ENCODE measurements around the gene ZNF480.
"Not testable (repeated sequence)": the region's sequence is repeated elsewhere in the genome, so short reads cannot be mapped to it uniquely, and the experiment has no call there.

Gene ZNF480

DNA sequence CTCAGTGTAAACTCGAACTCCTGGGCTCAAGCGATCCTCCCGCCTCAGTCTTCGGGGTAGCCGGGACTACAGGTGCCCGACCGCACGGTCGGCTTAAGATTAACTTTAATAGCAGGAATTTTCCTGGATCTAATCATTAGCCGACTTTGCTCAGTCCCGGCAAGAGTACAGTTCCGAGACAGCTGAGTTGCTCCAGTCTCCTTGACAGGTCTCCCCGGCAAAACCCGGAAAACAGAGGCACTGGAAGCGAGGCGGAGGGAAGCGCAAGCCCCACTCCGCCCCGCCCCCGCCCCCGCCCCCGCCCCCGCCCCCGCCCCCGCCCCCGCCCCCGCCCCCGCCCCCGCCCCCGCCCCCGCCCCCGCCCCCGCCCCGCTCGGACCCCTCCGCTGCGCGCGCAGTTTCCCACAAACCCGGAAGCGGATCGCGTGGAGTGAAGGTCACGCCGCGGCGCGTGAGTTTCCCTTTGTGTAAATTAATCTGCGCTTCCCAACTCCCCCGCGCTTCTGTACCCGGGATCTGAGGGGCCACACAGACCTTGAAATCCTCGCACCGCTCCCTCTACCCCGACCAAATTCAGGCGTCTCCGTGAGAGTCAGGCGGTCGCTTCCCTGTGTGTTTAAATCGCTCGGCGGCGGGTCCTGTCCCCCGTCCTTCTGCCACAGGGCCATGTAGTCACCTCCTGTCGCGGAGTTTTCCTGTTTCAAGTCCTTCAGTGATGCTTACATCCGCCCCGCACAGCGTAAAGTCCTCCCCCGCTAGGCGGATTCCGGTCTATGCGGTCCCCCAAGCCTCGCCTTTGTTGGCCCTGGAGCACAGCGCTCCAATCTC, at the start of gene ZNF480:
Gene ZNF480 (plus strand): TSS at position 397 of the 828 bp plus-strand sequence. CDS start 3,244 bp downstream, outside the sequence.
- Histone ChIP-seq H3K27me3 (ENCODE audit: insufficient read depth, low read depth, severe bottlenecking) (no peaks in the 10 kb centered on the region), H3K36me3 (peaks cover 36% of the 10 kb centered on the region), H3K4me3 (ENCODE audit: low read depth, low read length) (peak within 1 kb of the TSS; percentile 100), H3K27ac (peak within 1 kb of the TSS; percentile 97), H3K9me3 (ENCODE audit: severe bottlenecking) (peaks cover 3% of the 10 kb centered on the region)
- TF ChIP-seq, protein P1, sequence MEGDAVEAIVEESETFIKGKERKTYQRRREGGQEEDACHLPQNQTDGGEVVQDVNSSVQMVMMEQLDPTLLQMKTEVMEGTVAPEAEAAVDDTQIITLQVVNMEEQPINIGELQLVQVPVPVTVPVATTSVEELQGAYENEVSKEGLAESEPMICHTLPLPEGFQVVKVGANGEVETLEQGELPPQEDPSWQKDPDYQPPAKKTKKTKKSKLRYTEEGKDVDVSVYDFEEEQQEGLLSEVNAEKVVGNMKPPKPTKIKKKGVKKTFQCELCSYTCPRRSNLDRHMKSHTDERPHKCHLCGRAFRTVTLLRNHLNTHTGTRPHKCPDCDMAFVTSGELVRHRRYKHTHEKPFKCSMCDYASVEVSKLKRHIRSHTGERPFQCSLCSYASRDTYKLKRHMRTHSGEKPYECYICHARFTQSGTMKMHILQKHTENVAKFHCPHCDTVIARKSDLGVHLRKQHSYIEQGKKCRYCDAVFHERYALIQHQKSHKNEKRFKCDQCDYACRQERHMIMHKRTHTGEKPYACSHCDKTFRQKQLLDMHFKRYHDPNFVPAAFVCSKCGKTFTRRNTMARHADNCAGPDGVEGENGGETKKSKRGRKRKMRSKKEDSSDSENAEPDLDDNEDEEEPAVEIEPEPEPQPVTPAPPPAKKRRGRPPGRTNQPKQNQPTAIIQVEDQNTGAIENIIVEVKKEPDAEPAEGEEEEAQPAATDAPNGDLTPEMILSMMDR (IDR thresholded peaks at IDR 0.05; ENCODE audit: low read depth, low read length): no peak
- DNase-seq: peak; percentile 89

GRCh38 chr19:52248241-52248640, 48.7 kb upstream of the ZNF480 start:
- peaks cover 2% of the 10 kb centered on the region for H3K9me3 ChIP-seq (ENCODE audit: severe bottlenecking)
- H3K36me3 ChIP-seq: no peaks in the 10 kb centered on the region
- no peak overlapping the region for H3K27ac ChIP-seq
- TF ChIP-seq, protein P1 (IDR thresholded peaks at IDR 0.05; ENCODE audit: low read depth, low read length): peak; percentile 39; the same call in 1 of the 2 replicates
- no peaks in the 10 kb centered on the region for H3K27me3 ChIP-seq (ENCODE audit: insufficient read depth, low read depth, severe bottlenecking)
- peak; percentile 77 for DNase-seq
- H3K4me3 ChIP-seq (ENCODE audit: low read depth, low read length): no peak overlapping the region

DNA sequence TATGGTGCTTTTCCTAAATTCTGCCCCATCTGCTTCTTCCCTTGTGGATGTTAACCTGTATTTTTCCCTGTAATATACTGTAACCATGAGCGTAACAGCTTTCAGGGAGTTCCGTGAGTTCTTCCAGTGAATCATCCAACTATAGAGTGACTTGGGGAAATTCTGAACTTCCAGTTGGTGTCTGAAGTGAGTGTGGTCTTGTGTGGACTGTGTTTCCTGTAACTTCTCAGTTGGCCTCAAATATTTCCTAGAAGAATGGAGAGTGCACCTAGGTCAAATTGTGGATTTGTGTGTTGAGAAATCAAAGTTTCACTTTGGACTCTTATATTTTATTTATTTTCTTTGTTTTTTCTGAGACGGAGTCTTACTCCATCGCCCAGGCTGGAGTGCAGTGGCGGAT, 38.5 kb upstream of the ZNF480 start:
- H3K27me3 ChIP-seq (ENCODE audit: insufficient read depth, low read depth, severe bottlenecking): no peaks in the 10 kb centered on the region
- H3K36me3 ChIP-seq: no peaks in the 10 kb centered on the region
- no peak overlapping the region for H3K27ac ChIP-seq
- TF ChIP-seq, protein P1 (IDR thresholded peaks at IDR 0.05; ENCODE audit: low read depth, low read length): no peak
- no peak for DNase-seq
- no peak overlapping the region for H3K4me3 ChIP-seq (ENCODE audit: low read depth, low read length)
- peaks cover 2% of the 10 kb centered on the region for H3K9me3 ChIP-seq (ENCODE audit: severe bottlenecking)

DNA sequence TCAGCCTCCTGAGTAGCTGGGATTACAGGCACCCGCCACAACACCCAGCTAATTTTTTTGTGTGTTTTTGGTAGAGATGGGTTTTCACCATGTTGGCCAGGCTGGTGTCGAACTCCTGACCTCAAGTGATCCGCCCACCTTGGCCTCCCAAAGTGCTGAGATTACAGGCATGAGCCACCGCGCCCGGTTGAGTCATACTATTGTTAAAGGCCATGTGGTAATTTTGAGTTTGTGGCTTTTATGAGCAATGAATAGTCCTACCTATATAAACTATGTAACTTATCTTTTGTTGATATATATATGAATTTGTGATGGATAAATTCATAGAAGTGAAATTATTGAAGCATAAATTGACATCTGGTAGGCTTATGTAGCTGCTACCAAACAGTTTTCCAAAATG, 31.4 kb upstream of the ZNF480 start:
- not testable (repeated sequence) for H3K27me3 ChIP-seq (ENCODE audit: insufficient read depth, low read depth, severe bottlenecking); H3K4me3 ChIP-seq (ENCODE audit: low read depth, low read length); DNase-seq; H3K36me3 ChIP-seq; H3K27ac ChIP-seq; H3K9me3 ChIP-seq (ENCODE audit: severe bottlenecking)

DNA sequence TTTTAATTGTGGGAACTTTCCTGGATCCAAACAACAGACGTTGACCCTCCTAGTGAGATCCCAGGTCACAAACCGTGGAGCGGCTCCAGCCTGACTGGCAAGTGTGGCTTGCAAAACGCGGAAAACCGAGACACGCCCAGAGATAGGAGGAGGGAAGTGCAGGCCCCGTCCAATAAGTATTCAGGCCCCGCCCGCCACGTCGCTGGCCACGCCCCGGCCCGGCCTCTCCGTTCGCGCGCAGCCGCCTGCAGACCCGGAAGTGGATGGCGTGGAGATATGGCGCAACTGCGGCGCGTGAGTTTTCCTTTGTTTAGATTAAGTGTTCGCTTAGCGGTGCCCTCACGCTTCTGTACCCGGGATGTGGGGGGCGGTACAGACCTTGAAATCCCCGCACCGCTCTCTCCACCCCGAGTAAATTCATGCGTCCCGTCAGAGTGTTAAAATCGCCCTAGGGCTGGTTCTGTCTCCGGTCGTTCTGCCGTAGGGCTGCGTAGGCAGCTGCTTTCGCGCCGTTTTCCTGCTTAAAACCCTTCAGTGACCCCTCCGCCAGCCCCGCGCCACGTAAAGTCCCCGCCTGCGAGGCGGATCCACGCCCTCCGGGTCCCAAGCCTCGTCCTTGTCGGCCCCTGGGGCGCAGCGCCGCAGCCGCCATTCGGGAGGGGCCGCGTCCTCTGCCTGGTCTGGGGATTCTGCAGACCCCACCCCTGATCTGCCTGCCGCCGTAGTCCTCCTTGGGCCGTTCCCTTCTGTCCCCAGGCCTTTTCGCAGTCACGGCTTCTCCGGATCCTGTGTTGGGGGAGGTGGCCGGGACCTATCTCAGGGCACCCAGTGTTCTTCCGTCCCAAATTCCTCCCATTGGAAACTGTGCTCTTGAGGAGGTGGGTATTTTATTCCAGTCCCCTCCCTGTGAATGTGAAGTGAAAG, 27.4 kb upstream of the ZNF480 start, which contains the start of gene ZNF766:
Gene ZNF766 (plus strand): TSS at position 250 of the 924 bp plus-strand sequence. CDS start 27 bp downstream, at position 277.
- peaks cover 32% of the 10 kb centered on the region for H3K36me3 ChIP-seq
- peaks cover 2% of the 10 kb centered on the region for H3K9me3 ChIP-seq (ENCODE audit: severe bottlenecking)
- peak within 1 kb of the TSS; percentile 97 for H3K27ac ChIP-seq
- H3K27me3 ChIP-seq (ENCODE audit: insufficient read depth, low read depth, severe bottlenecking): no peaks in the 10 kb centered on the region
- peak within 1 kb of the TSS; percentile 91 for H3K4me3 ChIP-seq (ENCODE audit: low read depth, low read length)
- DNase-seq: peak; percentile 98
- TF ChIP-seq, protein P1 (IDR thresholded peaks at IDR 0.05; ENCODE audit: low read depth, low read length): no peak
